ENCODE results near the gene FLAD1. TPM values are rescaled to one million over a fixed set of nuclear protein-coding genes. Genes with fewer than 3 reads are reported as not detected.

The FLAD1 gene
- total and polyA plus RNA-seq, 2 of the 8 experiments (the other 6 are each of a cell fraction or from before 2014, with no cell fraction given): 104 to 143 TPM

DNA sequence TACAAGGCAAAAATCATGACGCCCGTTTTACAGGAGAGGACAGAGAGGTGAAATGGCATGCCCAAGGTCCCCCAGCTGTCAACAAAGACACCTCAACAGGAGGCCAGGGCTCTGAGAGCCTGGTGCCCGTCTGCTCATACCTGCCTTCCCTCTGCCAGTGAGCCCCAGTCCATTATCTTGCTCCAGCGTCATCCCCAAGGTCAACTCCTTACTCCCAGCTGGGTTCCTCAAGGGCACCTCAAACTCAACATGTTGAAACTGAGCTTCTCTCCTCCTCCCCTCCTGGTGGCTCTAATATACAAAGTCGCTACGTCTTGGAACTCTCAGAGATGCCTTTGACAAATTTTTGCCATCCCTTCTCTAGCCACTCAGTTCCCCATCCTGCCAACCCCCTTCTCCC lies 30.5 kb upstream of the FLAD1 start:
- H3K14ac ChIP-seq (ENCODE audit: insufficient read length): no peak overlapping the region
- no peak overlapping the region for H4K8ac ChIP-seq (ENCODE audit: extremely low read depth, insufficient read depth, low read length)
- TF ChIP-seq KDM5A (IDR thresholded peaks at IDR 0.05; ENCODE audit: low read length) (no peak), SP2 (IDR thresholded peaks at IDR 0.05; ENCODE audit: low read length) (no peak), EGR1 (IDR thresholded peaks at IDR 0.05; ENCODE audit: borderline replicate concordance, low read depth, low read length) (no peak), TAF7 (optimal IDR thresholded peaks at IDR 0.05; ENCODE audit: borderline replicate concordance, low read depth, low read length) (no peak), YY1 (IDR thresholded peaks at IDR 0.05; ENCODE audit: low read depth, low read length) (no peak)
- TF ChIP-seq, protein P1, sequence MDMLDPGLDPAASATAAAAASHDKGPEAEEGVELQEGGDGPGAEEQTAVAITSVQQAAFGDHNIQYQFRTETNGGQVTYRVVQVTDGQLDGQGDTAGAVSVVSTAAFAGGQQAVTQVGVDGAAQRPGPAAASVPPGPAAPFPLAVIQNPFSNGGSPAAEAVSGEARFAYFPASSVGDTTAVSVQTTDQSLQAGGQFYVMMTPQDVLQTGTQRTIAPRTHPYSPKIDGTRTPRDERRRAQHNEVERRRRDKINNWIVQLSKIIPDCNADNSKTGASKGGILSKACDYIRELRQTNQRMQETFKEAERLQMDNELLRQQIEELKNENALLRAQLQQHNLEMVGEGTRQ (IDR thresholded peaks at IDR 0.05; ENCODE audit: low read length): no peak
- H3K4me2 ChIP-seq (ENCODE audit: insufficient read depth in 1 of 2, low read depth in 2 of 2, low read length in 2 of 2): no peak overlapping the region
- no peak overlapping the region for H3K23ac ChIP-seq (ENCODE audit: insufficient read length)
- FAIRE-seq: no peak
- H3K27me3 ChIP-seq (replicated peaks in 1 of 4; ENCODE audit: control insufficient read depth in 3 of 4, extremely low read depth in 1 of 4, insufficient read depth in 3 of 4, low read length in 3 of 4): no peaks in the 10 kb centered on the region; a peak in 2 of 7 replicates
- POLR2A ChIA-PET (ENCODE audit: partially characterized antibody): interaction anchor here (0.8 to 18.6 kb wide), 7 partner anchors 9 to 31 kb away, joined by 3 to 662 read pairs (median 7); partner anchors contain the start of genes CKS1B, FLAD1, LENEP and PMVK
- no peak overlapping the region for H3K56ac ChIP-seq (replicated peaks; ENCODE audit: insufficient read length, low read depth, low read length)
- H2BK12ac ChIP-seq (ENCODE audit: low read depth, low read length): no peak overlapping the region
- 91% methylated on average over 6 of the region's 6 CpGs; no CpG with 5 or more reads in 1 of the 2 experiments for WGBS, 2 experiments (ENCODE audit: extremely low coverage in 1 of 2, insufficient coverage in 1 of 2, insufficient read length in 1 of 2, insufficient replicate concordance in 2 of 2, low coverage in 1 of 2, low lambda C conversion rate in 2 of 2, missing lambda C conversion rate in 1 of 2)
- H3K18ac ChIP-seq (ENCODE audit: extremely low read depth, low read length): no peak overlapping the region
- peaks cover 0 to 3% of the 10 kb centered on the region in 2 experiments; a peak in 2 of 4 replicates for H3K79me2 ChIP-seq (ENCODE audit: control insufficient read depth in 1 of 2, insufficient read depth in 2 of 2, low read length in 2 of 2)
- H3K9ac ChIP-seq (replicated peaks in 1 of 4; ENCODE audit: extremely low read depth in 1 of 4, low read depth in 3 of 4, low read length in 3 of 4): no peak overlapping the region
- no peak overlapping the region for H3K27ac ChIP-seq (ENCODE audit: low read depth, low read length)
- H2BK15ac ChIP-seq (ENCODE audit: low read length): no peak overlapping the region
- H4K5ac ChIP-seq (ENCODE audit: insufficient read length, low read depth, low read length): no peak overlapping the region
- peaks cover 1 to 8% of the 10 kb centered on the region in 2 experiments for H4K20me1 ChIP-seq (replicated peaks in 1 of 2; ENCODE audit: control insufficient read depth in 1 of 2, insufficient read depth in 2 of 2, low read length in 2 of 2)
- H3K36me3 ChIP-seq (ENCODE audit: control insufficient read depth in 2 of 4, insufficient read depth in 4 of 4, low read length in 3 of 4): peaks cover 0 to 4% (median 0%) of the 10 kb centered on the region in 4 experiments; a peak in 1 of 8 replicates
- H3K23me2 ChIP-seq (ENCODE audit: low read depth, low read length): peaks cover 5% of the 10 kb centered on the region
- peaks cover 0 to 28% (median 8%) of the 10 kb centered on the region in 4 experiments; a peak in 6 of 7 replicates for H3K4me1 ChIP-seq (replicated peaks in 1 of 4; ENCODE audit: control insufficient read depth in 3 of 4, insufficient read depth in 4 of 4, low read length in 3 of 4)
- 0 out of 2 replicates have a peak, but pooled peaks cover 6% of the 10 kb centered on the region for H3K79me1 ChIP-seq (ENCODE audit: low read depth, low read length)
- no peaks in the 10 kb centered on the region for H3K9me3 ChIP-seq (ENCODE audit: insufficient read depth in 2 of 2, low read depth in 1 of 2, low read length in 1 of 2)
- H2AFZ ChIP-seq (ENCODE audit: low read length): no peak overlapping the region
- CTCF ChIA-PET (ENCODE audit: partially characterized antibody): interaction anchor here (0.8 to 9.8 kb wide), 6 partner anchors 18 to 180 kb away, joined by 3 to 132 read pairs (median 4); partner anchors contain the start of genes LENEP and SHC1
- DNase-seq (ENCODE audit: low read depth in 1 of 2, low spot score in 2 of 2): no peak
- no peak overlapping the region for H4K91ac ChIP-seq (replicated peaks; ENCODE audit: insufficient read length, low read length)
- H2BK120ac ChIP-seq (replicated peaks; ENCODE audit: low read depth, low read length): no peak overlapping the region
- no peak overlapping the region for H2BK20ac ChIP-seq (ENCODE audit: low read length)
- H3K4me3 ChIP-seq (ENCODE audit: extremely low read depth in 1 of 4, insufficient read depth in 2 of 4, low read depth in 3 of 4, low read length in 4 of 4): no peak overlapping the region
- no peak overlapping the region for H2AK5ac ChIP-seq (ENCODE audit: low read depth, low read length)
- no peak overlapping the region for H2BK5ac ChIP-seq (ENCODE audit: low read depth, low read length)
- no peak overlapping the region for H3K4ac ChIP-seq (replicated peaks; ENCODE audit: insufficient read length, low read depth, low read length)

Measured in H1 (cell line).